GM19099 (cell line): ENCODE data around the gene USH2A.

ENCODE experiments used
- POLR2A ChIP-seq: IDR thresholded peaks from 3 replicates; pipeline ENCODE4 v1.6.1; 2011; ENCODE audit warnings: low read depth; ENCODE audit not compliant: insufficient read length; ENCODE audit errors: extremely low read depth

Gene USH2A

DNA sequence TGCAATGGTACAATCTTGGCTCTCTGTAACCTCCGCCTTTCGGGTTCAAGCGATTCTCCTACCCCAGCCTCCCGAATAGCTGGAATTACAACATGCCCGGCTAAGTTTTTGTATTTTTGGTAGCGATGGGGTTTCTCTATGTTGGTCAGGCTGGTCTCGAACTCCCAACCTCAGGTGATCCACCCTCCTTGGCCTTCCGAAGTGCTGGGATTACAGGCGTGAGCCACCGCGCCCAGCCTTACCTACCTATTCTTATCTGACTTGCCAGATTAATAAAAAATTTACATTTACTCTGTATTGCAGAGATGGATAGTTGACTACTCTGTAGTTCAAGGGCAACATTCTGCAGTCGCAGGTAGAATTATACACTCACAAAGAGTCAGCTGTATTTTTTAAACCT is 496.6 kb downstream of the USH2A start:
- no peak for TF ChIP-seq POLR2A

DNA sequence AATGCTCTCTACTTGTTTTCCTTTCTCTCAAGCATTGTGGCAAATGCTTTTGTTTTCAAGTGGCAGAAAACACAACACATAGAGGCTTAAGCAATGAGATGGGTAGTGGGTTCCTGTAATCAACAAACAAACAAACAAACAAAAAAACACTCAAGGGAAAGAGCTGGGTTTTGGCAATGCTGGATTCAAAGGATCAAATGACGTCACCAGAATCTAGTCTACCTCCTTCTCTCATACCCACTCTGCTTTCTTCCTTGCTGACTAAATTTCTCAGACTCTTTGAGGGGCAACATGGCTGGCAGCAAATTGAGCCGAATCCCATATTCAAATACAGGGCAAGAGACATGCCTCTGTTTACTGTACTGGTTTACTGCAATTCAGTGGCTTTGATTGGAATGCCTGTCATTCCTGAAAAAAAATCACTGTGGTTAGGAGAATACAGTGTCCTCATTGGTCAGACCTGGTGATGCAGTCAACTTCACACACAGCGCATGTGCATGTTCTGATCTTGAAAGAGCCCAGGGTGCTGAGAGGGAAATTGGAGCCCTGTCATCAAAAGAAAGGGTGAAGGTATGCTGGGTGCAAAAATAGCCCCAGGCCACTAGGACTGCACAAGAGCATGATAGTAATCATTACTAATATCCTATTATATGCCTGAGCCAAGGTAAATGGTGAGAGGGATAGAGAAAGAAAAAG is 500.0 kb downstream of the USH2A start:
- no peak for TF ChIP-seq POLR2A

DNA sequence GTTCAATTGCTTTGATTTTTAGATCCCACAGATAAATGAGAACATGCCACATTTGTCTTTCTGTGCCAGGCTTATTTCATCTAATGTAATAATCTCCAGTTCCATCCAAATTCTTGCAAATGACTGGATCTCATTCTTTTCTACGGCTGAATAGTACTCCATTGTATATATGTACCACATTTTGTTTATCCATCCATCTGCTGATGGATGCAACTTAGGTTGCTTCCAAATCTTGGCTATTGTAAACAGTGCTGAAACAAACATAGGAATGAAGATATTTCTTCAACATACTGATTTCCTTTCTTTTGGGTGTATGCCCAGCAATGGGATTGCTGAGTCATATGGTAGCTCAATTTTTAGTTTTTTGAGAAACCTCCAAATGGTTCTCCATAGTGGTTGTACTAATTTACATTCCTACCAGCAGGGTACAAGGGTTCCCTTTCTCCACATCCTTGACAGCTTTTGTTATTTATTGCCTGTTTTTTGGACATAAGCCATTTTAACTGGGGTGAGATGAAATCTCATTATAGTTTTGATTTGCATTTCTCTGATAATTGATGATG is 511.8 kb downstream of the USH2A start:
- TF ChIP-seq POLR2A, result no peak

DNA sequence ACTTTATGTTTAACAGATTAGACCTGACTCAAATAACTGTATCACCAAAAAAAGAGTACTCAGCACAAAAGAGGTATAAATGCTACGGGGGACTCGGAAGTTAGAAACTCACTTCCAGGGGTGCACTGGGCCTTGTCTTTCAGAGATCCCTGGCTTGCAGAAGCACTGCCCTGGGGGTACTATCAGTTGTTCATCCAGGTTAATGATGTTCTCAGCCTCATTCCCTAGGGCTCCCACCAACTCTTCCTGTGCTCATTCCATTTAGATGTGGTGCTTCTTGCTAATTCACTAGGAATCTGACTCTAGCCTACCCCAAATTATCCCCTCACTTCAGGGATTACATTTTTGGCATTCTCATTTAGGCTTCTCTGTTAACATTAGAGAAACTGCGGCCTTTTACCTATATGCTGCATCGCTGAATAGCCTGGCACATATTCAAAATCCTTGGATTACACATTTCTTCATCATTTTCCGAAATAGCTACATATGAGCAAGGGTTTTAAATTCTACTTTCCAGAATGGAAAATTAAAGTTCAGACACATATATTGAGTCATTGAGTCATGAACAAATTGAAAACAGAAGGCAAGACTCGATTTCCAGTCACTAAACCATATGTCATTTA is 517.6 kb downstream of the USH2A start:
- no peak for TF ChIP-seq POLR2A

DNA sequence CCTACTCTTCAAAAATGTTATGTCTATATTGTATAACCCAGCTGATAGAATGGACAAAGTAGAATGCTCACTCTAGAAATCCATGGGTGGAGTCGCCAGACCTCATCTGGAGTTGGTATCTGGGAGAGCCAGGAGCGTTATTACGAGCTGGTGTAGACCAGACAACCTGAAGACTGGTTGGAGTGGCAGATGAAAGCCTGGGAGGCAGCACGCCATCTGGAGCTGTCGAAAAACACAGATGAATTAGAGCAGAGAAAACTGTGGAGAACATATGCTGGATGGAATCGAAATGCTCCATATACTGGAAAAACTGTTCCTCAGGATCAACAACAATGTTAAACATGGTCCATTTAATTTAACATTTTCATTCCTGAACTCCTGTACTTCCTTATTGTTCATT is 522.6 kb downstream of the USH2A start:
- no peak for TF ChIP-seq POLR2A

DNA sequence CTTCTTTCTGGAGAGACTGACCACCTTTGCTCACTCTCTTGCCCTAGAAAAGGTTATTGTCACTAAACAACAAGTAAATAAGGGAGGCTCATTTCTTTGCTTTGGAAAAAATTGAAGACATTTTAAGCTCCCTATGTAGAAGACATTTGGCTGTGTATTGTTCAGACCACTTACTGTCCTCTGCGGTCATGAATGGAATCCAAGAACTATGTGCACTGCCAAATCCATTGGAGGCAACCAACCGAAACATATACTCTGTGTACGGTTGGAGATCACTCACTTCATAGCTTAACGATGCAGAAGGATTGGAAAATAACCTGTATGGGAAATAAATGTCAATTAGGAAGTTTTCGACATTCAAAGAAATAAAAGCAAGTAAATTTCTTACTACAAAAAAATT is 523.3 kb downstream of the USH2A start:
- no peak for TF ChIP-seq POLR2A

DNA sequence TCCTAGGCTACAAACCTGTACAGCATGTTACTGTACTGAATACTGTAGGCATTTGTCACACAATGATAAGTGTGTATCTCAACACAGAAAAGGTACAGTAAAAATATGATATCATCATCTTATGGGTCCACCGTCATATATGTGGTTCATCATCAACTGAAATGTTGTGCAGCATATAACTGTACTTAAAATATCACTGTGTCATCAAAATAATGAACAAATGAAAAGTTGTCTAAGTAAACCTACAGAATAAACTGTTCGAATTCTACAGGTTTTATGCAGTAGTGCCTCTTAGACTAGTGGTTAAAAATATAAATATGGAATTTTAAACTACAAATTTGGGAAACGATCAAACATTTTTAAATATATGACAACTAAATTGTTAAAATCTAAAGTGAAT is 527.4 kb downstream of the USH2A start:
- no peak for TF ChIP-seq POLR2A

DNA sequence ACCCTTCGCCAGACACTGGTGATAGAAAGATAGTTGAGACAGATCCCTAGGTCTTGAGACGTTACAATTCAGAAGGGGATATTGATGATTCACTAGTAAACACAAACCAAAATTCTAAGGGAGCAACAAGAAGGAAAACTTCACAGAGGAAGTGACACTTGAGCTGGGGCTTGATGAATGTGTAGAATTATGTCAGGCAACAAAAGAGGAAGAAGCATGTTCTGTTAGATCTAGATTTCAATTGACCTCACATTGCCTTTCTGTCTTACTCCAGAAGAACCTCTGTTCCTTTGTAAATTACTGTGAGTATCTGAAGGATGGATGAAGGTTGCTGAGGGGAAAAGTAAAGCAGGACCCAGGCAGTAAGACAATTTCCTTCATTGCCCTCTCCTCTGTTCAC is 528.0 kb downstream of the USH2A start:
- TF ChIP-seq POLR2A, result no peak

DNA sequence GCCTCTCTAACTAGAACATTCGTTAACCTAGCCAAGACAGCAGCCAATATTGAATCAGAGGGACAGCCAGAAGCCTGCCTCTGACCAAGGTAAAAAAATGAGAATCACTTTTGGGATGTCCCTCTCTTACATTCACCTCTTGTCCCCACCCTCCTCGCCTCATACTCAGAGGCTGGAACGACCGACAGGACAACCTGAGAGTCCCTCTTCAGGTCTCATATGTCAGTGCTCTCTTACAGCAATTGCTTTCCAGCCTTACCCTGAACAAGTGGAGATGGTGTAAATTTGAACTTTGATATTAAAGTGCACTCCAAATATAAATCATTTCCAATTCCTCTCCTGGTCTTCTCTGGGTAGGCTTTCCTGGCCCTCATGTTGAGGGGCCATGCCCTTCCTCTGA is 528.6 kb downstream of the USH2A start:
- no peak for TF ChIP-seq POLR2A

DNA sequence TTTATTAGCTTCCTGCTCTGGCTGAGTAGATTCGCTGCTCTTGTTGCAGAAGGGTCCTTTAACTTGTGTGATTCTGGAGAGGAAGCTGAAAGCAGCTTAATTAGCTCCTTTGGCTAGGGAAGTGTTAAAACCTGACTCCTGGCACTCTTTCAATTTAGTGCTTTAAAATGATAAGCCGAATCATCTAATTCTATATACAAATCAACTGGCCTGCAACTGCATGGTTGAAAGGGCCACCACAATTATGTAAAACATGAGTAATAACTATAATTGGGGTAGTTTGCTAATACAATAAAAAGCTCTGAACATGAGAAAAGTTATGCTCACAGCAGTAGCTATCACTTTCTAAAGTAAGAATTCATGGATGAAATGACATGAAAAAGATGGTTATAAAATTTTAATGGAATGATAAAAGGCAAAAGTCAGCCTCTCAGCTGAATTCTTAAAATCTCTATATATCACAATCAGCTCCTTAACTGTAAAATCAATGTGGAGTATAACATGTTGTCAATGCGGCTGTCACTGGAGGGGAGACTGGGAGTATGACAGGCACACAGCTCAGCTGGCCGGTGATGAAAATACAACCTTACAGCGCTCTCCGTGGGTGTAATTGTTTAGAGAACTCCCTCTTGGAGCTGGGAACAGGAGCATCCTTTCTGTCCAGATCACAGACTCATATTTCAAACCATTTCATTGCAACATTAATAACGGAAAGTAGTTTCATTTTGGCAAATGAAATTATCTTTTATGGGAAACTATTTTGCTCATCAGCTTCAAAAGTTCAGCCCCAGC is 531.8 kb downstream of the USH2A start:
- no peak for TF ChIP-seq POLR2A

DNA sequence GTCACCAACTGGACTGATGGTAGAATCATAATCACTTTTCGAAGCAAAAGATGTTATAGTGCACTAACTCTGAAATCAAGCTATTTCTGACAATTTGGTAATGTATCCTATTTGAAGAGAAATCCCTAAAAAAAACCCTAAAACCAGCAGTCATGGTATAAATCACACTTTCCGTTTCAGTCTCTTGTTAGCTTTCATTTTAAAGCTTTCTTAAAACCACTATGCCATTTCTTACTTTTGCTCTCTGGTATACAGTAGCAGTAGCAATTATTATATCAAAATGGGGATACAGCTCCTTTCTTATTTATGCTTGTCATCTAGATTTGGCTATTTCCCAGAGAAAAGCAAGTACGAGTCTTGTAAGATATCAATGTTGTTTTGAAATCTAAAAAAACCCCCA is 532.8 kb downstream of the USH2A start:
- TF ChIP-seq POLR2A, result no peak

DNA sequence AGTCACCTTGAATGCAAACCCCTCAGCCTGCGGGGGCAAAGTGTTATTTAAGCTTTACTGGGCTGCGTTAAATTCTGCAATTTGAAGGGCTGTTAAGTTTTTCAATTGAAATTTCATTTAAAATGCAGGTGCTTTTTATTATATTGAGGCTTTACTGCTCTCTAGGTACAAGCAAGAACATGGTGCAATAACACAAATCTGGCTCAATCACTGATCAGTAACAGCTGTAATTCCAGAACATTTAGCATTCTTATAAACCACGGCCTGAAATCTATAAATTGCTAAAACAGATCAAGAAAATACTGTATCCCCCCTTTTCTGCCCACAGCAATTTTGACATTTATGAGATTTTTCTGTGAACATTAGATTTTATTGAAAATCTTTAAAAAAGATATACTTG is 533.4 kb downstream of the USH2A start:
- TF ChIP-seq POLR2A, result no peak

DNA sequence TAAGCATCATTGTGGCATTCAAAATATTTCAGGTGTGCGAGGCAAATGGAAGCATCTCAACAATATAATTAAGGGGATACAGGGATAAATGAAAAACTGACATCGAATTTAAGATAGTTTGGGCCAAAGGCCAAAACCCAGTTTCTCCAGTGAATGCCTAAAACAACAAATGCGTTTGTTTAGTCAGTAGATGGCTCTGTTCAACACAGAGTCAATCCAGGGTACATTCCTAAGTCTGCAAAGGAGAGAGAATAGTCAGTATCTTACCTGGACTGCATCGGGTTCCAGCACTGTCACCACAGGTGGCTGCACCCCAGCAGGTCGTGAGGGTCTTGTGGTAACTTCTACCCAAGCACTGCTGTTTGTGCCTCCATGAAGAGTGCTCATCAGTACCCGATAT is 535.1 kb downstream of the USH2A start:
- no peak for TF ChIP-seq POLR2A

DNA sequence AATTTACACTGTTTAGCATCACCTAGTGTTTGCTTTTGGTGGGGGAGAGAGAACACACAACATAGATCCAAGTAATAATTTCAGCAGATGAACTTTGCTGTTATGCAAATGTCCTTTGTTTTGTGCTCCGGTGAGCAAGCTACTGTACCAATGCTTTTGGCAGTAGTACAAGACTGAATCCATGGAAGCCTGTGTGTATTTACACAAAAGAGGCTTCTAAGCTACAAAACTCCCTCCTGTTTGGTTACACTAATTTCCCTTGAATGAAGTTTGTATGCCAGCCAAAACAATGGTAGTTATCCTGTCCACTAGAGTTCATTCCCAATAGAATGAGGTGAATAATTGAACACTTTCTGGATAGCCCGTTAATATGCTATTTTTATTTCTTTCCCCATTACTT is 535.6 kb downstream of the USH2A start:
- no peak for TF ChIP-seq POLR2A

DNA sequence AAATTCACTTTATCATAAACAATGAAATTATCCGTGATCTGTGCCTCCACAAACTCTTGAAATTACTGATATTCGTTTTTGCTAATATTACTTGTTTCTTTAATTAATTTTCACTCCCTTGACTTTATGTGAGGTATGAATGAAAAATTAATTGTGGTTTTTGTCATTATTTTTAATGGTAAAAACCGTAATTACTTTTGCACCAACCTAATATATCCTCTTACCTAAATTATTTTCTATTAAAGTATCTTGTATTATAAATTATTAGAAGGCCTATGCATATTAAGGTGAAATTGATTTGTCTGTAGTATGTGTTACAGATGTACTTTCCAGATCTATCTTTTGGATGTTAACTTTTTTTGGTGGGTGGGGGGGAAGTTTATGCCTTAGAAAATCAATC is 540.2 kb downstream of the USH2A start:
- no peak for TF ChIP-seq POLR2A

DNA sequence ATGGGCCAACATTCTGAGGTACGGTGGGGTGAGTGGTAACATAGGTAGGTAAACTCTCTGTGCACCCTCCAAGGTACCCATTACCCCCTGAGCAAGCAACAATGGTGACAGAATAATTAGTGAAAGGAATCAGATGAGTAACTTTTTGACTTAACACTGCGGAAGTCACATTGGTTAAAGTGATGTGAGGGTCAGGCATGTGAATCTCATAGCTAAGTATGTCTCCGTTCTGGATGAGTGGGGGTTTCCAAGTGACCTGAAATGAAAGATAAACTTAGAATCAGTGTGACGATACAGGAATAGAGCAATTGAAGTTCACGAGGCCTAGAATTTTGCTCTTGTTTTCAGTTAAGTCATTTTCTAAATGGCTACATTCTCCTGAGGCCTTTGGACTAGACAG is 544.4 kb downstream of the USH2A start:
- no peak for TF ChIP-seq POLR2A

DNA sequence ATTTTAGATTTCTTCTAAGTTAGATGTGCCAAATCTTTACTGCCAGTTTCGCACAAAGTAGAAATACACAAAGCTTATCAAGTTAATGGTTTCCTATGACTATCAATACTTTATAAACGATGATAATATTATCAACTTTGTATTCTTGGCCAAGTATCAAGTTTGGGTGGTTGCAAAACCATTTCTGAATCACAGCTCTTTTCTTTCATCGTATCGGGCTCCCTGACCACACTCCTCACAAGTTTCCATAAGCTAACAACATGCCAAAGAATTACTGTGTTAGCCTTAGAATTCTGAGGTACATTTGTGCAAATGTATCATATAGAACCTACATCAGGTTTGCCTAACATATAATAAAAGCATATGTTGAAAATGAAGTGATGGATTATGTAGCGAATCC is 545.1 kb downstream of the USH2A start:
- TF ChIP-seq POLR2A, result no peak

DNA sequence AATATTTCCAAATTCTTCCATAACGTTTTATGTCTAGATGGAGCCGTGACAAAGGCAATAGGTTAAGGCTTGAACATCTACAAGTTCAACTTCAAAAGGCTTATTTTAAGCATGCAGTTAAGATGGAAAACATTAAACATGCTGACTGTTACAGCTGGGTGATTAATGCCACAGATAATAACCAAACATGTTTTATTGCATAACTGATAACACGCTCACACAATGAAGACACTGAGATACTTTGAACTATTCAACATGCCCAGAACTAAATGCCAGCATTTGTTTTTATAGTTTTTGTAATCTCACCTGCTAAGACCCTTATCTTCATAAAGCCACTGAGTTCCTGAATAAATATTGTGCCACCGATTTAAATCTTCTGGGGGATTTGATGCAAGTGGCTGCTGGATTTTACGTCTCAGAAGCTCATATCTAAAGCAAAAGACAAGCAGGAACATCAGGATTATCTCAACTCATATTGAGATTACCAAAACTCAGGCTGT is 545.7 kb downstream of the USH2A start:
- TF ChIP-seq POLR2A, result no peak
